Breast epithelium (tissue), 3 donors: ENCODE data around the gene COG1.

Experiments
- POLR2AphosphoS5 ChIP-seq, 3 donors: sonication (generic); formaldehyde crosslinking; IDR thresholded peaks; one replicate each; pipeline ENCODE4 v1.6.1; 2017; ENCODE audit warnings: antibody characterized with exemption in 3 of 3
- TF ChIP-seq, protein P1 (sequence below), 3 donors: fragments of 450-650 bp; IDR thresholded peaks; one replicate each; pipeline ENCODE4 v1.5.1; 2016 to 2017; ENCODE audit warnings: antibody characterized with exemption in 3 of 3, mild to moderate bottlenecking in 3 of 3, moderate library complexity in 3 of 3

DNA sequence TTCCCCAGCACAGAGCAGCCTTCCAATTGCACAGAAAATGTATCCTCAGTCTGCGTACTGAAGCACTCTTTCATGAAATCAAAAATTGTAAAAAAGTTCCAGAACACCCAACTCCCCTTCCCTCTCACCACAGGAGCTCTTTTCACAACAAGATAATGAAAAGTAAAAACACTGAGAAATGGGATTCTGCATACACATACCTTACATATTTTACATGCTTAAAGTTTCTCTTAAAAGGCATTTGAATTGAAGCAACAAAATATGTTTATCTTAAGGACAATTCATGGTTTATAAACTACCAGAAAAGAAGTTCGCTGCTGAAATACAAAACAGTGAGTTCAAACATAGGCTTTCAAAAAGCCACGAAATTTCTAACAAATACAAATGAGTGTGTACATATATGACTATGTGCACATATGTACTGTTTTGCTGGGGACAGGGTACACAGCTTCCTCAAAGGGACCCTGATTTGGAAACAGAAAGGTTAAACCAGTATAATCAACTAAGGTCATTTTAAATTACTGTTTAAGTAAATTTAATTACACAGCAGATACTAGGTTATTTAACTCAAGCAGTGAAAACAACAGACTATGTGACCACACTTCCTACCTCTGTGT, 33.8 kb downstream of the COG1 start:
- no peak for TF ChIP-seq POLR2AphosphoS5 (IDR thresholded peaks at IDR 0.05)
- TF ChIP-seq, protein P1, sequence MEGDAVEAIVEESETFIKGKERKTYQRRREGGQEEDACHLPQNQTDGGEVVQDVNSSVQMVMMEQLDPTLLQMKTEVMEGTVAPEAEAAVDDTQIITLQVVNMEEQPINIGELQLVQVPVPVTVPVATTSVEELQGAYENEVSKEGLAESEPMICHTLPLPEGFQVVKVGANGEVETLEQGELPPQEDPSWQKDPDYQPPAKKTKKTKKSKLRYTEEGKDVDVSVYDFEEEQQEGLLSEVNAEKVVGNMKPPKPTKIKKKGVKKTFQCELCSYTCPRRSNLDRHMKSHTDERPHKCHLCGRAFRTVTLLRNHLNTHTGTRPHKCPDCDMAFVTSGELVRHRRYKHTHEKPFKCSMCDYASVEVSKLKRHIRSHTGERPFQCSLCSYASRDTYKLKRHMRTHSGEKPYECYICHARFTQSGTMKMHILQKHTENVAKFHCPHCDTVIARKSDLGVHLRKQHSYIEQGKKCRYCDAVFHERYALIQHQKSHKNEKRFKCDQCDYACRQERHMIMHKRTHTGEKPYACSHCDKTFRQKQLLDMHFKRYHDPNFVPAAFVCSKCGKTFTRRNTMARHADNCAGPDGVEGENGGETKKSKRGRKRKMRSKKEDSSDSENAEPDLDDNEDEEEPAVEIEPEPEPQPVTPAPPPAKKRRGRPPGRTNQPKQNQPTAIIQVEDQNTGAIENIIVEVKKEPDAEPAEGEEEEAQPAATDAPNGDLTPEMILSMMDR (IDR thresholded peaks at IDR 0.05), result no peak
